Chondrocyte (in vitro differentiated cells): ENCODE results near the gene ZBTB7A. TPM values are rescaled to one million over a fixed set of nuclear protein-coding genes. Genes with fewer than 3 reads are reported as not detected.

Experiments used
- DNase-seq: peaks from one replicate; pipeline ENCODE4 v3.0.0; 2021; ENCODE audit warnings: mixed read lengths, low spot score
- H3K27ac Mint-ChIP-seq: one replicate; pipeline ENCODE4 v1.8.0; 2021; ENCODE audit warnings: mild to moderate bottlenecking, moderate library complexity, mixed read lengths; ENCODE audit not compliant: unreplicated experiment
- H3K27me3 Mint-ChIP-seq: 2 replicates; pipeline ENCODE4 v1.8.0; 2021; ENCODE audit warnings: low read depth, mixed read lengths
- H3K36me3 Mint-ChIP-seq: 2 replicates; pipeline ENCODE4 v1.8.0; 2021; ENCODE audit warnings: low read depth, mixed read lengths
- H3K4me1 Mint-ChIP-seq: 2 replicates; pipeline ENCODE4 v1.8.0; 2021; ENCODE audit warnings: low read depth, mild to moderate bottlenecking, mixed read lengths
- H3K4me3 Mint-ChIP-seq: one replicate; pipeline ENCODE4 v1.8.0; 2021; ENCODE audit warnings: mild to moderate bottlenecking, moderate library complexity, mixed read lengths; ENCODE audit not compliant: unreplicated experiment
- H3K9me3 Mint-ChIP-seq: 2 replicates; pipeline ENCODE4 v1.8.0; 2021; ENCODE audit warnings: low read depth, mixed read lengths
- total RNA-seq: library from RNA; stranded (reverse); gene quantifications from 3 replicates; pipeline ENCODE4 v1.2.1, GENCODE V29; 2021
- TF ChIP-seq, protein P1 (sequence below): fragments of 200-600 bp; sonication (generic); IDR thresholded peaks from 2 replicates; pipeline ENCODE4 v1.5.0; 2021; ENCODE audit warnings: antibody characterized with exemption, mild to moderate bottlenecking, moderate library complexity

Gene ZBTB7A
- total RNA-seq, 1 donor from 2014 or later = 29.5 TPM

DNA sequence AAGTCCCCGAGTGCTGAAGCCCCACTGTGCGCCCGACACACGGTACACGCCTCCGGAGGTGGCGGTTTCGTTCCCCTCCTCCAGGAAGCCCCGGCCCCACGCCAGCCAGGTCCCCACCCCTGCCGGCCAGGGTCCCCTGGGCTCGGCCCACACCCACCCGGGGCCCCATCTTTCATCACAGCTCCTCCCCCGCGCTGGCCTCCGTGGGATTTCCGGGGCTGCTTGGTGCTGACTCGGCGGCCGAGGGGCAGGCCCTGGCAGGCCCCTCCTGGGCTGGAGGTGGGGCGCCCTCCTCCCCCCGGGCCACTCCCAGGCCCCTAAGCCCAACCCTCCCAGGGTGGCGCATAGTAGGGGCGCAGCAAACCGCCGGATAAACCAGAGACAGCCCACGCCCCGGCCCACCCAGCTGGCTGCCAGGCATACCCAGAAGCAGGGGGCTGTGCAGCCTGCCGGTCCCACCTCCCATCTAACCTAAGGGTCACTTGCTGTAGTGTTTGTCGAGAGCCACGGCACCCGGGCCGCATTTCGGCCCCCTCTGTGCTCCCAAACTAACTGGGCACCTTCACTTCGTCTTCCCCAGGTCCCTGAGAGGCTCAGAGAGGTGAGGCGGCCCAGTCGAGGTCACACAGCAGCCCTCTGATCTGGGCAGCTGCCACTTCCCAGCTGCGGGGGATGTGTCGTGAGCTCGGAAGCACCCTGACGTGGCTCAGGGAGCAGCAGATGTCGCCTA is 6.6 kb downstream of the ZBTB7A start:
- H3K36me3 Mint-ChIP-seq = peaks cover 2% of the 10 kb centered on the region
- H3K9me3 Mint-ChIP-seq = no peaks in the 10 kb centered on the region
- H3K27me3 Mint-ChIP-seq = no peaks in the 10 kb centered on the region
- peaks cover 38% of the 10 kb centered on the region for H3K4me1 Mint-ChIP-seq
- TF ChIP-seq, protein P1, sequence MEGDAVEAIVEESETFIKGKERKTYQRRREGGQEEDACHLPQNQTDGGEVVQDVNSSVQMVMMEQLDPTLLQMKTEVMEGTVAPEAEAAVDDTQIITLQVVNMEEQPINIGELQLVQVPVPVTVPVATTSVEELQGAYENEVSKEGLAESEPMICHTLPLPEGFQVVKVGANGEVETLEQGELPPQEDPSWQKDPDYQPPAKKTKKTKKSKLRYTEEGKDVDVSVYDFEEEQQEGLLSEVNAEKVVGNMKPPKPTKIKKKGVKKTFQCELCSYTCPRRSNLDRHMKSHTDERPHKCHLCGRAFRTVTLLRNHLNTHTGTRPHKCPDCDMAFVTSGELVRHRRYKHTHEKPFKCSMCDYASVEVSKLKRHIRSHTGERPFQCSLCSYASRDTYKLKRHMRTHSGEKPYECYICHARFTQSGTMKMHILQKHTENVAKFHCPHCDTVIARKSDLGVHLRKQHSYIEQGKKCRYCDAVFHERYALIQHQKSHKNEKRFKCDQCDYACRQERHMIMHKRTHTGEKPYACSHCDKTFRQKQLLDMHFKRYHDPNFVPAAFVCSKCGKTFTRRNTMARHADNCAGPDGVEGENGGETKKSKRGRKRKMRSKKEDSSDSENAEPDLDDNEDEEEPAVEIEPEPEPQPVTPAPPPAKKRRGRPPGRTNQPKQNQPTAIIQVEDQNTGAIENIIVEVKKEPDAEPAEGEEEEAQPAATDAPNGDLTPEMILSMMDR = no peak
- peak overlapping the region; percentile 8 for H3K27ac Mint-ChIP-seq
- H3K4me3 Mint-ChIP-seq = no peak overlapping the region
- no peak for DNase-seq

DNA sequence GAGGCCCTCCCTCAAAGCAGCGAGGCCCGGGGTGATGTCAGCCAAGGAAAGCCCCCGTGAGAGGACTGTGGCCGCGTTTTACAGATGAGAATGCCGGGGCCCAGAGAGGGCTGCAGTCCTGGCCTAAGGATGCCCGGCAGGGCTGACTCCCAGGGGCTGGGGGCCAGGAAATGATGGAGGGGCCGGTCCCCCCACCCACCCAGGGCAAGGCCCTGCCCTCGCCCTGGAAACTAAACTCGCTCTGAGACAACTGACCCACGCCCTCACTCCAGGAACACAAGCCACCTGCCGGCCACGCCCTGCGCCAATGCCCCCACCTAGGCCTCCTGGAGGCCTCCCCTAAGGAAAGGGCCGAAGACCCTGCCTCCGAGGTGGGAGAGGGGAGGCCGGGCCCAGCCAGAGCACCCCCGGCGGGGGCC is 7.2 kb downstream of the ZBTB7A start:
- H3K27me3 Mint-ChIP-seq = no peaks in the 10 kb centered on the region
- peak overlapping the region; percentile 19 for H3K4me3 Mint-ChIP-seq
- TF ChIP-seq, protein P1 = no peak
- no peak for DNase-seq
- H3K27ac Mint-ChIP-seq = peak overlapping the region; percentile 89
- H3K4me1 Mint-ChIP-seq = peaks cover 38% of the 10 kb centered on the region
- H3K36me3 Mint-ChIP-seq = peaks cover 2% of the 10 kb centered on the region
- H3K9me3 Mint-ChIP-seq = no peaks in the 10 kb centered on the region

DNA sequence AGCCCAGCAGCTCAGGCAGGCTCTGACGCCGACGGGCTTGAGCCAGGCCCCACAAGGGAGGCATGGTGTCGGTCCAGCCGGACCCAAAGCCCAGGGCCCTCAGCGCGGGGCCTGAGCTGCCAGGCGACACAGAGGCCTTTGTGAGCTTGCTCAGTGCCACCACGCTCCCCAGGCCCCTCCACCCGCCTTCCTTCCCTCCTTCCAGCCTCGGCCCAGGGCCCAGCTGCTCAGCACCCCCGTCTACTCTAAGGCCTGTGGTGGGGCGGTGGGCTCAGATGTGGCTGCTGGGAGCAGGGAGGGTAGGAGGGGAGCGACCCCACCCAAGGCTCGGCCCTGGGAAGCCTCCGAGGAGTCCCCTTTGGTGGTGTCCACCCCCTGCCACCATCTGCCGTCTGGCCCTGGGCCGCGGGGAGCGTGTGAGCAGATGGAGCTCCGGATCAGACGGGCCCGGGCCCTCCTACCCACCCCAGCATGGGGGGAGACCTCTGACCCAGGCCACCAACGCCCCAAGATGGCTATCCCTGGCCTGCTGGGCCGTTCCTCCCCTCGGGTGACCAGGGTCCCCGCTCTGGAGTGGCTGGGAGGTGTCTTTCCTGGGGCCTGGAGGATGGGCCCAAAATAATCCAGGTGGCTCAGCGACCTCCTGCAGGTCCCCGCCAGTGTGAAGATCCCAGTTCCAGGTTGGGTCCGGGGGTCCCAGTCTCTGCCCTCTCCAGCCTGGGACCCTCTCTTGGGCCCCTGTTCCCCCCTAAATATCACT is 7.8 kb downstream of the ZBTB7A start:
- no peaks in the 10 kb centered on the region for H3K9me3 Mint-ChIP-seq
- no peaks in the 10 kb centered on the region for H3K27me3 Mint-ChIP-seq
- peak overlapping the region; percentile 22 for H3K4me3 Mint-ChIP-seq
- TF ChIP-seq, protein P1 = no peak
- H3K36me3 Mint-ChIP-seq = peaks cover 2% of the 10 kb centered on the region
- peaks cover 36% of the 10 kb centered on the region for H3K4me1 Mint-ChIP-seq
- H3K27ac Mint-ChIP-seq = peak overlapping the region; percentile 89
- no peak for DNase-seq

DNA sequence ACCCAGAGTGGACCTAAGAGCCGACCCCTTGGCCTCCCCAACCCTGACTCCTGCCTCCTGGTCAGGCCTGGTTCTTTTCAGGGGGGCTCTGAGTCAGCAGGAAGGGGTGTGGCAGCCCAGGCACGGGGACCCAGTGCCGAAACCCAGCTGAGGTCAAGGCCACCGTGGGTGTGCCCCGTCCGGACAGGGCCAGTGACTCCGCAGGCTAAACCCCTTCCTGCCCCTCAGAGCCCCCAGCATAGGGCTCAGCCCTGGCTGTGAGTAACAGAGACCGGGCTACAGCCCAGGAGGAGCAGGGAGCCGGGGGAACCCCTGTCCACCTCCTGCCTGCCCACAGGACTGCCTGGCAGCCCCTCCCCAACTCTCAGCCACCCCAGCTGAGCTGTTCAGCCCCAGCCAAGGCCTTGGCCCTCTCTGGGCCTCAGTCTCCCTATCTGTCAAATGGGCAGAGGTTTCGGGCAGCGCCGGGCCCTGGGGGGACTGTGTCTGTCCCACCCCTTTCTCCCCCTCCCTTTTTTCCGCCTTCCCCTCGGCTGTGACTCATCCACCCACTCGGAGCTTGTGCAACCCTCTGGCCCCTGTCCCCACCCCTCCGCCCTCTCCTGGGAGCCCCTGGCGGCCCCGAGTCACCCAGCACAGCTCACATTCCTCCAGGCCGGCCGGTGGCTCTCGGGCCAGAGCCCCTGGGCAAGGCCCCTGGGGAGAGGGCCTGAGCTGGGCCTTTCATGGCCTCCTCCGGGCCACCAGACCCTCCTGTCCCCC is 8.6 kb downstream of the ZBTB7A start:
- H3K4me1 Mint-ChIP-seq = peaks cover 39% of the 10 kb centered on the region
- no peaks in the 10 kb centered on the region for H3K27me3 Mint-ChIP-seq
- no peaks in the 10 kb centered on the region for H3K9me3 Mint-ChIP-seq
- no peak for DNase-seq
- peak overlapping the region; percentile 91 for H3K27ac Mint-ChIP-seq
- peak overlapping the region; percentile 33 for H3K4me3 Mint-ChIP-seq
- H3K36me3 Mint-ChIP-seq = peaks cover 9% of the 10 kb centered on the region
- TF ChIP-seq, protein P1 = peak; percentile 39

DNA sequence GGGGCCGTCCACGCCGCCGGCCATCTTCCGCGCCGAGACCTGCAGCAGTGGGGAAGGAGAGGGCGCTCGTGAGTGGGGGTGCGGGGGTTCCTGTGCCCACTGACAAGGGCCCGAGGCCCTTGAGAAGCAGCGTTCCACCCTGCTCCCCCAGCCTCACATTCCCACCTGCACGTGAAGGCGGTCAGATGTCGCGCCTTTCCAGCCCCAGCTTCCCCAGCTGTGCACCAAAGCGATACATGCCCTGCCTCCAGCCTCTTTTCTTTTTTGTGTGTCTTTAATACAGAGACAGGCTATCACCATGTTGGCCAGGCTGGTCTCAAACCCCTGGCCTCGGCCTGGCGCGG is 11.5 kb downstream of the ZBTB7A start:
- peaks cover 23% of the 10 kb centered on the region for H3K36me3 Mint-ChIP-seq
- H3K4me3 Mint-ChIP-seq = no peak overlapping the region
- TF ChIP-seq, protein P1 = no peak
- H3K9me3 Mint-ChIP-seq = no peaks in the 10 kb centered on the region
- no peak overlapping the region for H3K27ac Mint-ChIP-seq
- H3K4me1 Mint-ChIP-seq = peaks cover 38% of the 10 kb centered on the region
- no peak for DNase-seq
- H3K27me3 Mint-ChIP-seq = no peaks in the 10 kb centered on the region
